ENCODE measurements around the gene HSDL2.

The HSDL2 gene

DNA sequence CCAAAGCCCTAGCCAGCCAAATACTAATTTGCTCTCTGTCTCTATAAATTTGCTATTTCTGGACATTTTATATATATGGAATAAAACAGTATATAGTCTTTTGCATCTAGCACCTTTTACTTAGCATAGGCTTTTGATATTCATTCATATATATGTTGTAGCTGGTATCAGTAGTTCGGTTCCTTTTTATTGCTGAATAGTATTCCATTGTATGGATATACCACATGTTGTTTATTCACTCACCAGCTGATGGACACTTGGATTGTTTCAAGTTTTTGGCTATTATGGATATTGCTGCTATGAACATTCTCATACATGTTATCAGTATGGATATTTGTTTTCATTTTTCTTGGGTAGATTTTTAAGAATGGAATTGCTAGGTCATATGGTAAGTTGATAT is 82.9 kb downstream of the HSDL2 start:
- no peak overlapping the region for H3K9ac ChIP-seq (ENCODE audit: low read depth, low read length, poor library complexity)
- no peaks in the 10 kb centered on the region for H3K79me1 ChIP-seq (ENCODE audit: low read depth, low read length)
- no peak overlapping the region for H2AK5ac ChIP-seq (ENCODE audit: low read depth, low read length)
- no peak overlapping the region for H3K27ac ChIP-seq (replicated peaks; ENCODE audit: low read length)
- no peak overlapping the region for H2BK15ac ChIP-seq (ENCODE audit: low read length)
- peaks cover 0 to 15% of the 10 kb centered on the region in 2 donors for H3K9me3 ChIP-seq (replicated peaks in 1 of 2; ENCODE audit: control insufficient read depth in 2 of 2, insufficient read depth in 1 of 2, low read depth in 1 of 2, low read length in 2 of 2)
- DNase-seq (ENCODE audit: low spot score), result no peak
- no peak overlapping the region for H2AFZ ChIP-seq (ENCODE audit: low read length)
- no peak overlapping the region for H2BK120ac ChIP-seq (ENCODE audit: low read depth, low read length)
- H3K4ac ChIP-seq (ENCODE audit: low read length), result no peak overlapping the region
- H3K4me2 ChIP-seq (ENCODE audit: insufficient read depth, low read length, poor library complexity, severe bottlenecking), result no peak overlapping the region
- no peak overlapping the region for H2BK5ac ChIP-seq (ENCODE audit: low read length)
- no peaks in the 10 kb centered on the region for H3K27me3 ChIP-seq (ENCODE audit: control insufficient read depth in 3 of 3, insufficient read depth in 3 of 3, low read depth in 1 of 3, low read length in 3 of 3)
- no peaks in the 10 kb centered on the region for H3K4me1 ChIP-seq (ENCODE audit: control insufficient read depth in 2 of 2, insufficient read depth in 1 of 2, low read depth in 1 of 2, low read length in 2 of 2)
- H3K18ac ChIP-seq (ENCODE audit: low read length), result no peak overlapping the region
- no peak overlapping the region for H4K8ac ChIP-seq (ENCODE audit: low read depth, low read length)
- no CpG with 5 or more reads among the region's 1 CpG for WGBS, 2 donors (ENCODE audit: extremely low coverage in 2 of 2, insufficient read length in 2 of 2, insufficient replicate concordance in 1 of 2)
- H4K91ac ChIP-seq (ENCODE audit: low read depth, low read length, poor library complexity), result no peak overlapping the region
- H3K36me3 ChIP-seq (replicated peaks in 1 of 2; ENCODE audit: control insufficient read depth in 2 of 2, insufficient read depth in 2 of 2, low read length in 2 of 2), result peaks cover 0 to 84% of the 10 kb centered on the region in 2 donors
- H2BK12ac ChIP-seq (ENCODE audit: low read length), result no peak overlapping the region
- H3K14ac ChIP-seq (ENCODE audit: low read length), result no peak overlapping the region
- H3K23ac ChIP-seq (ENCODE audit: low read depth, low read length, poor library complexity), result no peak overlapping the region
- no peak overlapping the region for H3K4me3 ChIP-seq (ENCODE audit: low read length in 2 of 2)

GRCh38 chr9:112465352-112465751 is 85.4 kb downstream of the HSDL2 start:
- H3K4me2 ChIP-seq (ENCODE audit: insufficient read depth, low read length, poor library complexity, severe bottlenecking), result no peak overlapping the region
- H4K8ac ChIP-seq (ENCODE audit: low read depth, low read length), result no peak overlapping the region
- no peak overlapping the region for H2BK120ac ChIP-seq (ENCODE audit: low read depth, low read length)
- WGBS, 2 donors (ENCODE audit: extremely low coverage in 2 of 2, insufficient read length in 2 of 2, insufficient replicate concordance in 1 of 2), result no CpG with 5 or more reads among the region's 4 CpGs
- H3K27me3 ChIP-seq (ENCODE audit: control insufficient read depth in 3 of 3, insufficient read depth in 3 of 3, low read depth in 1 of 3, low read length in 3 of 3), result no peaks in the 10 kb centered on the region
- H3K4ac ChIP-seq (ENCODE audit: low read length), result no peak overlapping the region
- no peak overlapping the region for H4K91ac ChIP-seq (ENCODE audit: low read depth, low read length, poor library complexity)
- H3K14ac ChIP-seq (ENCODE audit: low read length), result no peak overlapping the region
- H3K23ac ChIP-seq (ENCODE audit: low read depth, low read length, poor library complexity), result no peak overlapping the region
- no peak overlapping the region for H3K9ac ChIP-seq (ENCODE audit: low read depth, low read length, poor library complexity)
- no peak overlapping the region for H3K18ac ChIP-seq (ENCODE audit: low read length)
- no peak for DNase-seq (ENCODE audit: low spot score)
- H2BK15ac ChIP-seq (ENCODE audit: low read length), result no peak overlapping the region
- H2AK5ac ChIP-seq (ENCODE audit: low read depth, low read length), result no peak overlapping the region
- H3K79me1 ChIP-seq (ENCODE audit: low read depth, low read length), result no peaks in the 10 kb centered on the region
- H3K36me3 ChIP-seq (replicated peaks in 1 of 2; ENCODE audit: control insufficient read depth in 2 of 2, insufficient read depth in 2 of 2, low read length in 2 of 2), result peaks cover 0 to 83% of the 10 kb centered on the region in 2 donors
- H3K9me3 ChIP-seq (replicated peaks in 1 of 2; ENCODE audit: control insufficient read depth in 2 of 2, insufficient read depth in 1 of 2, low read depth in 1 of 2, low read length in 2 of 2), result peaks cover 0 to 15% of the 10 kb centered on the region in 2 donors
- no peaks in the 10 kb centered on the region for H3K4me1 ChIP-seq (ENCODE audit: control insufficient read depth in 2 of 2, insufficient read depth in 1 of 2, low read depth in 1 of 2, low read length in 2 of 2)
- H2AFZ ChIP-seq (ENCODE audit: low read length), result no peak overlapping the region
- H2BK12ac ChIP-seq (ENCODE audit: low read length), result no peak overlapping the region
- no peak overlapping the region for H2BK5ac ChIP-seq (ENCODE audit: low read length)
- H3K27ac ChIP-seq (replicated peaks; ENCODE audit: low read length), result no peak overlapping the region
- no peak overlapping the region for H3K4me3 ChIP-seq (ENCODE audit: low read length in 2 of 2)

DNA sequence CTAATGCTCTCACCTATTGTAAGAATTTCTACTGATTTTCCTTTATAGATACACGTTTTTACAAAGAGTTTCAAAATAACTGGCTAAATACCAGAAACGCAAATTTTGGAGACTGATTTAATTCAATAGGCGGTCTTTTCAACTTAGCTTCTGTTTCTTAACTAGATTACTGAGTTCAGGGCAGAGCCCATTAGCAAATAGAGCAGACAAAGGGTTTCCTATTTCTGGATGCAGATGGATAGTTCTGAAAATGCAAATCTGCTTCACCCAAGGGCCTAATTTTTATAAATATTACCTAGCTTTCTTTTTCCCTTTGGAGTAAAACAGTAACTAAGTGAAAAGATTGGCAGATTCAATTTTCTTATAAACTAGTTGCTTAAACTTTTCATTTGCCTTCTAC is 93.1 kb downstream of the HSDL2 start:
- WGBS, 2 donors (ENCODE audit: extremely low coverage in 2 of 2, insufficient read length in 2 of 2, insufficient replicate concordance in 1 of 2), result no CpG with 5 or more reads among the region's 3 CpGs
- Histone ChIP-seq H2AFZ (ENCODE audit: low read length) (no peak overlapping the region), H3K27ac (replicated peaks; ENCODE audit: low read length) (no peak overlapping the region), H3K9ac (ENCODE audit: low read depth, low read length, poor library complexity) (no peak overlapping the region), H3K18ac (ENCODE audit: low read length) (no peak overlapping the region), H3K9me3 (replicated peaks in 1 of 2; ENCODE audit: control insufficient read depth in 2 of 2, insufficient read depth in 1 of 2, low read depth in 1 of 2, low read length in 2 of 2) (peaks cover 6 to 10% of the 10 kb centered on the region in 2 donors), H3K4ac (ENCODE audit: low read length) (no peak overlapping the region), H2BK120ac (ENCODE audit: low read depth, low read length) (no peak overlapping the region), H4K8ac (ENCODE audit: low read depth, low read length) (no peak overlapping the region), H3K4me3 (ENCODE audit: low read length in 2 of 2) (no peak overlapping the region), H3K36me3 (replicated peaks in 1 of 2; ENCODE audit: control insufficient read depth in 2 of 2, insufficient read depth in 2 of 2, low read length in 2 of 2) (peaks cover 0 to 68% of the 10 kb centered on the region in 2 donors), H3K14ac (ENCODE audit: low read length) (no peak overlapping the region), H3K79me1 (ENCODE audit: low read depth, low read length) (no peaks in the 10 kb centered on the region), H2BK15ac (ENCODE audit: low read length) (no peak overlapping the region), H3K23ac (ENCODE audit: low read depth, low read length, poor library complexity) (no peak overlapping the region), H2BK5ac (ENCODE audit: low read length) (no peak overlapping the region), H3K27me3 (ENCODE audit: control insufficient read depth in 3 of 3, insufficient read depth in 3 of 3, low read depth in 1 of 3, low read length in 3 of 3) (no peaks in the 10 kb centered on the region), H2AK5ac (ENCODE audit: low read depth, low read length) (no peak overlapping the region), H4K91ac (ENCODE audit: low read depth, low read length, poor library complexity) (no peak overlapping the region), H2BK12ac (ENCODE audit: low read length) (no peak overlapping the region), H3K4me1 (ENCODE audit: control insufficient read depth in 2 of 2, insufficient read depth in 1 of 2, low read depth in 1 of 2, low read length in 2 of 2) (no peaks in the 10 kb centered on the region), H3K4me2 (ENCODE audit: insufficient read depth, low read length, poor library complexity, severe bottlenecking) (no peak overlapping the region)
- DNase-seq (ENCODE audit: low spot score), result no peak

DNA sequence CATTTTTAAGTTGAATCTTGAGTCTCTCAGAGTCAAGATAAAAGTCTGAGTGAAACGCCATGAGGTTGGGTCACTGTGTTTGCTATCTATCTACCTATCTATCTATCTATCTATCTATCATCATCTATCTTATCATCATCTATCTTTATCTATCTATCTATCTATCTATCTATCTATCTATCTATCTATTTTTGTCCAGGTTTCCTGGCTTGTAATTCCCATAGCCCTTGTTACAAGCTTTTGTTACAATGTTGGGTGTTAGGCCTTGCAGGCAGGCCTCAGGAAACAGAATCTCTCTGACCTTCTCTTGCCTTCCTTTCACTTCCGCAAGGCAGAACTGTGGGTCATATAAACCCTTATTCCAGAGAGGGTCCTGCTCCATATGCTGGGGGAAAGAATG is 94.1 kb downstream of the HSDL2 start:
- Histone ChIP-seq H3K23ac (ENCODE audit: low read depth, low read length, poor library complexity) (no peak overlapping the region), H3K4ac (ENCODE audit: low read length) (no peak overlapping the region), H2BK5ac (ENCODE audit: low read length) (no peak overlapping the region), H4K8ac (ENCODE audit: low read depth, low read length) (no peak overlapping the region), H3K36me3 (replicated peaks in 1 of 2; ENCODE audit: control insufficient read depth in 2 of 2, insufficient read depth in 2 of 2, low read length in 2 of 2) (peaks cover 0 to 59% of the 10 kb centered on the region in 2 donors), H3K9ac (ENCODE audit: low read depth, low read length, poor library complexity) (no peak overlapping the region), H3K14ac (ENCODE audit: low read length) (no peak overlapping the region), H3K4me2 (ENCODE audit: insufficient read depth, low read length, poor library complexity, severe bottlenecking) (no peak overlapping the region), H3K18ac (ENCODE audit: low read length) (no peak overlapping the region), H3K4me1 (ENCODE audit: control insufficient read depth in 2 of 2, insufficient read depth in 1 of 2, low read depth in 1 of 2, low read length in 2 of 2) (no peaks in the 10 kb centered on the region), H4K91ac (ENCODE audit: low read depth, low read length, poor library complexity) (no peak overlapping the region), H3K4me3 (ENCODE audit: low read length in 2 of 2) (no peak overlapping the region), H3K27ac (replicated peaks; ENCODE audit: low read length) (no peak overlapping the region), H3K79me1 (ENCODE audit: low read depth, low read length) (no peaks in the 10 kb centered on the region), H3K9me3 (replicated peaks in 1 of 2; ENCODE audit: control insufficient read depth in 2 of 2, insufficient read depth in 1 of 2, low read depth in 1 of 2, low read length in 2 of 2) (peaks cover 6 to 10% of the 10 kb centered on the region in 2 donors), H2BK120ac (ENCODE audit: low read depth, low read length) (no peak overlapping the region), H3K27me3 (ENCODE audit: control insufficient read depth in 3 of 3, insufficient read depth in 3 of 3, low read depth in 1 of 3, low read length in 3 of 3) (no peaks in the 10 kb centered on the region), H2AK5ac (ENCODE audit: low read depth, low read length) (no peak overlapping the region), H2AFZ (ENCODE audit: low read length) (no peak overlapping the region), H2BK12ac (ENCODE audit: low read length) (no peak overlapping the region), H2BK15ac (ENCODE audit: low read length) (no peak overlapping the region)
- WGBS, 2 donors (ENCODE audit: extremely low coverage in 2 of 2, insufficient read length in 2 of 2, insufficient replicate concordance in 1 of 2), result no CpG with 5 or more reads among the region's 2 CpGs
- no peak for DNase-seq (ENCODE audit: low spot score)
